CD4-positive, alpha-beta T cell treated with Interleukin-4 for 4 hours (primary cell): ENCODE measurements around the gene ZER1.
"Not testable (repeated sequence)": the region's sequence is repeated elsewhere in the genome, so short reads cannot be mapped to it uniquely, and the experiment has no call there.

Experiments used
- DNase-seq: peaks from one replicate; pipeline ENCODE4 v3.0.0-alpha.2; 2020

Gene ZER1

GRCh38 chr9:128713941-128714573, 57.7 kb downstream of the ZER1 start:
- no peak for DNase-seq

- no peak for DNase-seq
Measured at GRCh38 chr9:128713411-128713780, 58.3 kb downstream of the ZER1 start.

GRCh38 chr9:128712451-128713410, 59.0 kb downstream of the ZER1 start:
- no peak for DNase-seq

GRCh38 chr9:128707446-128707845, 64.3 kb downstream of the ZER1 start:
- DNase-seq = no peak

GRCh38 chr9:128706671-128707381, 64.9 kb downstream of the ZER1 start:
- DNase-seq = no peak

GRCh38 chr9:128706045-128706444, 65.7 kb downstream of the ZER1 start:
- DNase-seq = no peak

- no peak for DNase-seq
Measured at GRCh38 chr9:128705051-128705965, 66.4 kb downstream of the ZER1 start.

GRCh38 chr9:128704356-128704670, 67.4 kb downstream of the ZER1 start:
- no peak for DNase-seq

GRCh38 chr9:128703616-128704355, 67.9 kb downstream of the ZER1 start:
- no peak for DNase-seq

GRCh38 chr9:128702949-128703615, 68.6 kb downstream of the ZER1 start:
- no peak for DNase-seq

GRCh38 chr9:128702445-128702948, 69.2 kb downstream of the ZER1 start, which contains the start of gene PKN3:
Gene PKN3 (plus strand): TSS chr9:128702503. CDS start chr9:128702916, 413 bp downstream.
- peak; percentile 70 for DNase-seq

- no peak for DNase-seq
Measured at GRCh38 chr9:128701227-128701854, 70.4 kb downstream of the ZER1 start.

- DNase-seq = not testable (repeated sequence)
Measured at GRCh38 chr9:128699096-128699795, 72.5 kb downstream of the ZER1 start.

- no peak for DNase-seq
Measured at GRCh38 chr9:128696923-128697707, 74.6 kb downstream of the ZER1 start.

- DNase-seq = no peak
Measured at GRCh38 chr9:128694344-128694743, 77.4 kb downstream of the ZER1 start.

GRCh38 chr9:128693738-128694137, 78.0 kb downstream of the ZER1 start:
- DNase-seq = not testable (repeated sequence)

GRCh38 chr9:128690684-128691034, 81.1 kb downstream of the ZER1 start:
- DNase-seq = no peak

GRCh38 chr9:128689820-128690683, 81.7 kb downstream of the ZER1 start:
- DNase-seq = peak; percentile 60
